GM18520 (cell line): ENCODE results near the gene AFF3.

Source experiments
- ATAC-seq: cut with Tn5 transposase; IDR thresholded peaks from one replicate; pipeline ENCODE4 v1.9.1; 2021; ENCODE audit not compliant: unreplicated experiment

AFF3 gene

GRCh38 chr2:99863903-99864270, 278.5 kb downstream of the AFF3 start:
- no peak for ATAC-seq

GRCh38 chr2:99863236-99863902, 279.0 kb downstream of the AFF3 start:
- no peak for ATAC-seq

- ATAC-seq: no peak
Observed at GRCh38 chr2:99862566-99862965, 279.8 kb downstream of the AFF3 start.

GRCh38 chr2:99861376-99861760, 281.0 kb downstream of the AFF3 start:
- ATAC-seq: no peak

- ATAC-seq: no peak
Observed at GRCh38 chr2:99860720-99861375, 281.5 kb downstream of the AFF3 start.

- no peak for ATAC-seq
Observed at GRCh38 chr2:99858951-99859596, 283.3 kb downstream of the AFF3 start.

- ATAC-seq: no peak
Observed at GRCh38 chr2:99857867-99858444, 284.4 kb downstream of the AFF3 start.

- ATAC-seq: no peak
Observed at GRCh38 chr2:99857372-99857771, 285.0 kb downstream of the AFF3 start.

GRCh38 chr2:99856119-99856518, 286.3 kb downstream of the AFF3 start:
- no peak for ATAC-seq

- no peak for ATAC-seq
Observed at GRCh38 chr2:99854236-99854852, 288.0 kb downstream of the AFF3 start.

- no peak for ATAC-seq
Observed at GRCh38 chr2:99852956-99853355, 289.4 kb downstream of the AFF3 start.

- no peak for ATAC-seq
Observed at GRCh38 chr2:99852376-99852934, 289.9 kb downstream of the AFF3 start.

- ATAC-seq: no peak
Observed at GRCh38 chr2:99851811-99852210, 290.6 kb downstream of the AFF3 start.

- ATAC-seq: no peak
Observed at GRCh38 chr2:99851089-99851488, 291.3 kb downstream of the AFF3 start.

GRCh38 chr2:99850084-99850710, 292.2 kb downstream of the AFF3 start:
- ATAC-seq: no peak

- ATAC-seq: no peak
Observed at GRCh38 chr2:99846462-99847107, 295.8 kb downstream of the AFF3 start.

GRCh38 chr2:99845296-99845695, 297.1 kb downstream of the AFF3 start:
- no peak for ATAC-seq

- no peak for ATAC-seq
Observed at GRCh38 chr2:99842451-99842850, 299.9 kb downstream of the AFF3 start.

- no peak for ATAC-seq
Observed at GRCh38 chr2:99841749-99842148, 300.6 kb downstream of the AFF3 start.

GRCh38 chr2:99840831-99841230, 301.6 kb downstream of the AFF3 start:
- ATAC-seq: no peak
